ENCODE measurements around the gene MAST4.

Gene MAST4

DNA sequence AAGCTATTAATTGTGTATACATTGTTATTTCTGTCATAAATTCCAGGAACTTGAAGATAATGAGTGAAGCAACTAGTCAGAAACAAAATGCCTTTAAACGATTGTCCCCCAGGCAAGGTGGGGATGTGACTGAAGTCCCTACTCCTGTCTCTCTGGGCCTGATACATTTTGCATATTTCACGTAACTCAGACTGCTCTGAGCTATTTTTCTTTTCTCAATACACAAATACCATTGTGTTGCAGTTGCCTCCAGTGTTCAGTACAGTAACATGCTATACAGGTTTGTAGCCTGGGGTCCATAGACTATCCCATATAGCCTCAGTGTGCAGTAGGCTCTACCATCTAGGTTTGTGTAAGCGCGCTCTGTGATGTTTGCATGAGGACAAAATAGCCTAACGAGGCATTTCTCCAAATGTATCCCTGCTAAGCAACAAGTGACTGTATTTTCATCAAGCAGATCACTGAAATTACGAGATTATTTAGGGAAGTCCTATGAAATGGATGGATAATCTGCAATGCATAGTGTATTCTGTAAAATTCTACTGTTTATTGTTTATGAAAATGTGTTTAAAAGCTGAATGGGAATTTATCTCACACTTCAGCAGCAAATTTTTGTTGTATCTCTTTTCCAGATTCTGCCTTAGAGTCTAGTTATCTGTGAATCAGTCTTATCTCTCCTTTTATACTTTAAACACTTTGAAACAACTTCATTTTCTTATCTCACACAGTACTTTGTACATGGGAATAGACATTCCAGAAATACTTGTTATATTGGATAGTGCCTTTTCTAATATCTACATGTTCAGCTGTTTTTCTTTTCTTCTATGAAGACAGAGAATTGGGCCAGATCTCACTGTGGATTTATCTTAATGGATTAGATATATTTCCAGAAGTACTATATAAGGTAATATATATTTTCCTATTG lies 449.9 kb downstream of the MAST4 start:
- peak; percentile 41 for DNase-seq (ENCODE audit: low read depth)

GRCh38 chr5:67047160-67047559 lies 451.0 kb downstream of the MAST4 start:
- DNase-seq (ENCODE audit: low read depth) = no peak

- no peak for DNase-seq (ENCODE audit: low read depth)
These were observed 451.4 kb downstream of the MAST4 start for GRCh38 chr5:67047616-67048015.

GRCh38 chr5:67050125-67050524 lies 453.9 kb downstream of the MAST4 start:
- no peak for DNase-seq (ENCODE audit: low read depth)

DNA sequence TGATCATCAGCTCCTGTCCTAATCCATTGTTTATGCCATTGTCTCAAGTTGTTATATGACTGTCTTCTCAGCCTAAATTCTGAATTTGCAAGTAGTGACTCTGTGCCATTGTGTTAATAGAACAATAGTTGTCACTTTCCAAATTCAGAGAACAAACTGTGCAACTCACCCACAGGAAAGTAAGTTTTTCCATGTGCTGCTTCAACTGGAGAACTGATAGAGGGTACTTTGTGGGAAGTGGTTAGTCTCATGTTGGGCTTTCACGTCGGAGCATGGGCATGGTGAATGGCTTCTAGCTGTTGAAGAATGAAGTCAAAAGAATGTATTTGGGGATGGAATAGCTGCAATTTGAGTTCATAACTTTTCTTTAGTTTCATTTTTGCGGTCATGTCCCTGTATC lies 454.4 kb downstream of the MAST4 start:
- DNase-seq (ENCODE audit: low read depth) = peak; percentile 39

- no peak for DNase-seq (ENCODE audit: low read depth)
These were observed 455.0 kb downstream of the MAST4 start for GRCh38 chr5:67051164-67051563.

- no peak for DNase-seq (ENCODE audit: low read depth)
These were observed 455.8 kb downstream of the MAST4 start for GRCh38 chr5:67052034-67052433.

DNA sequence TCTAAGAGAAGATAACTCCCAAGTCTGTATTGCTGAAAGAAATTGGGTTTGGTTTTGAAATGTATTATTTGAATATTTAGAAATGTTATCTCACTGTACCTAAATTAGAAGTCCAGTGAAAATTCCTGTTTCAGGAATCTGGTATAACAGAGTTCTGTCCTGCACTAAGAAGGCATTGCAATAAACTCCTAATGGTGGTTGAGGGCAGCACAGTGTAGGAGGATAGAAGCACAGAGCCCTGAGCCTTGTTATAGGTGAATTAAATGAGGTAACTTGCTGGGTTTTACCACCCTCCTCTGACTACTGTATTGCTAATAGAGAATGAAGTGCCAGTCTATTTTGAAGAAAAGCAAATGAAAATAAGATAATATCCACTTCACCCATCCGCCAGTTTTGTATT lies 457.0 kb downstream of the MAST4 start:
- no peak for DNase-seq (ENCODE audit: low read depth)

- no peak for DNase-seq (ENCODE audit: low read depth)
These were observed 463.0 kb downstream of the MAST4 start for GRCh38 chr5:67058998-67059743.

DNA sequence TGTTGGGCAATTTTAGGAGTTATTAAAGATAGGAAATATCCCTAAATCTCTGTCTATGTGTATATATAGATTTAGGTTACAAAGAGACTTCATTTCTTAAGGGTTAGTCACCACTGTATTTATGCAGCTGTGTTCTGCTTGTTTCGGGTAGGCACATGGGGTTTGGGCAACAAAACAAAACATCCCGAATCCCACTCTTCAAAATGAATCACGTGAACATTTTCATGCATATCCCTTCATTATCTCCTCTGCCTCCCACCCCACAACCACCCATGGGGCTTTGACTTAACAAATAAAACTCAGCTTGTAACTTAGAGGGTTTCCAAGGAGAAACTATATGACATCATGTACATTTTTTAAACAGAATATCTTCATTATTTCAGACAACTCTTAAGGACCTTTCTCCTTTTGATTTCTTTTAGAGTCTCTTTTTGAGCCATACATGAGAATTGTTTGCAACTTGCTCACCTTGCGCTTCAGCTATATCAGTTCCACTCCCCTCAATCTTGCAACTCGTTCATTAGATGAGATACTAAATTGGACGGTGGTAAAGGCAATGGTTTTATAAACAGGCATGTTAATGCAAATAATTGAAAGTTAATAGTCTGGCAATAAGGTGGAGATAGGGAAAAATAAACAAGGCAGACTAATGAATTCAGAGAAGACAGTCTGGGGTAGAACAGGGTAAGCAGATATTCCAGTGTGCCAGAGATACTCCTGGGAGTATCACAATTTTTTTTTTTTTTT lies 463.7 kb downstream of the MAST4 start:
- peak; percentile 41 for DNase-seq (ENCODE audit: low read depth)

- DNase-seq (ENCODE audit: low read depth) = no peak
These were observed 465.3 kb downstream of the MAST4 start for GRCh38 chr5:67061511-67061910.

GRCh38 chr5:67063055-67063454 lies 466.9 kb downstream of the MAST4 start:
- no peak for DNase-seq (ENCODE audit: low read depth)

GRCh38 chr5:67063791-67064190 lies 467.6 kb downstream of the MAST4 start:
- DNase-seq (ENCODE audit: low read depth) = peak; percentile 56

DNA sequence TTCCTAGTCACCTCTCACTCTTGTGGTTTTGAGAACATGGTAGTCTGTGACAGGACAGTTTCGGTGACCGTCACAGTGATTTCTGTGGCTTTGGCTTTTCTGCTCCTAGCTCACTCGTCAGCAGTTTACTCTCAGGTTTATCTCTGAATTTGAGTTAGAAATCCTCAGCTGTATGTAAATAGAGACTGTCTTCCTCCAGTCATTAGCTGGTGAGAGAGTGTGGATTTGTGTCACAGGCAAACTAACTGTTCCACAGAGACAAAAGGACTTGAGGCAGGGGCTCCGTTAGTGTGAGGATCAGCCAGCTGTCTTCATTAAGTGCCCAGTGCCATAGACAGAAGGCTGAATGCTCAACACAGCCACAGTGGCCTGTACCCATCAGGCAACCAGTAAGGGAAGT lies 469.0 kb downstream of the MAST4 start:
- DNase-seq (ENCODE audit: low read depth) = no peak

DNA sequence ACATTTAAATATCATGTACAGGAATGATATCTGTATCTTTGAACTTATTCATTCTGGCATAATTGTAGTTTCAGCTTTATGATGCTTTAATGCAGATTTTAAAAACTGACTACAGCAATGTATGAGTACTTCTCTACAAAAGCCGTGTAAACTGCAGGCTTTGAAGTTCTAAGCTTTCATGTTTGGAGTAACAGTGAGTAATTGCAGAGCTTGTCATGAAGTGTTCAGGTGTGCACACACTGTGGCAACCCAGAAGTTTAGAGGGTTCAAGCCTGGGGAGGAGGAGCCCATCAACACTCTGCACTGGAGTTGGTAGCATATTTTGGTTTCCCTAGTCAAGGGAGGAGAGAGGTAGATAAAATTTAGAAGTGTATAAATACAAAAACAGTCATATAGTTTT lies 469.5 kb downstream of the MAST4 start:
- DNase-seq (ENCODE audit: low read depth) = no peak

DNA sequence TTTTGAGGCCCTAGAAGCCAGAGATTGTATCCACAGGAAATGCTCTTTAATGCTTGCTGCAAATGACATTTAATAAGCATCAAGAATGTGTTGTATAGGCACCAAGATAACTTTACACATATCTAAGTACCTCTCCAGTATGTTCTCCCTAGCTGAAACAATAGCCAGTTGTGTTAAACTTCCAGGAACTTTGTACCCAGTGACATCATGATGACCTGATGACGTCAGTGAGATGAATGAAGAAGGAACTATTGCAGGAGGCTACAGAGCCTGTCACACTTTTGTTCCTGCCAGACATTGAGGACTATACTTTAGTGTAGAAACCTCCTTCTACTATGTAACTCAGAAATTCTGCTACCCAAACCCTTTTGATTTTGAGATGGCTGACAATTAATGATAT lies 470.6 kb downstream of the MAST4 start:
- DNase-seq (ENCODE audit: low read depth) = no peak

DNA sequence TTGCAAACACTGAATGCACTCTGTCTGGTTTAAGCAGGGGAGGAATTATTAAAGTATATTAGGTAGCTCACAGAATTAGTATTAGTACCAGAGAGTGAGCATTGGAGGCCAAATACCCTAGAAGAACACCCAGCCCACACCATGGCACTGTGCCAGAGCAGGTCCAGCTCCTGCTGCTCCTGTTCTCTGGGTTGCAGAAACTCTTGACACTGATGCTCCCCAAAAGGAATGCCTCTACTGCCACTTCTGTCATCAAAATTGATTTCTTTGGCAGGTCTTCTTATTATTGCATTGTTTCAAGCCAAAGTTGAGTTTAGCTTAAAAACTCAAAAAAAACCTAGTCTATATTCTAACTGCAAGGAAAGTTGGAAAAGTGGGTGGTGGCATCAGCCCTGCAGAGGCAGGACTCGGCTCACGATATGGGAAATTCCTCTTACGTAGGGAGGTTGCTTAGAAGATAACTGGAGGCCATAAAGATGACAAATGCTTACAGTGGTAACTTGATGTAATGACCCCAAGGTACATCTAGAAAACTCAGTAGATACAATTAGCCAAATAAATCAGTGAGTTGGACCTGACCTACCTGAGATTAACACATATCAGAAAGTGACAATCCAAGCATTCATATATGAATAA lies 477.0 kb downstream of the MAST4 start:
- DNase-seq (ENCODE audit: low read depth) = no peak

GRCh38 chr5:67077296-67077695 lies 481.1 kb downstream of the MAST4 start:
- DNase-seq (ENCODE audit: low read depth) = no peak

GRCh38 chr5:67081261-67081660 lies 485.1 kb downstream of the MAST4 start:
- no peak for DNase-seq (ENCODE audit: low read depth)

- no peak for DNase-seq (ENCODE audit: low read depth)
These were observed 486.7 kb downstream of the MAST4 start for GRCh38 chr5:67082941-67083340.

GRCh38 chr5:67085616-67086015 lies 489.4 kb downstream of the MAST4 start:
- DNase-seq (ENCODE audit: low read depth) = no peak

GRCh38 chr5:67089200-67089725 lies 493.1 kb downstream of the MAST4 start:
- peak; percentile 42 for DNase-seq (ENCODE audit: low read depth)

All from amniotic epithelial cell (primary cell).